Testis (tissue), 2 donors: ENCODE measurements around the gene PAX1.

ENCODE experiments used
- POLR2A ChIP-seq: fragments of 450-650 bp; IDR thresholded peaks from one replicate; pipeline ENCODE4 v1.6.1; 2017; ENCODE audit warnings: antibody characterized with exemption, mild to moderate bottlenecking, moderate library complexity
- TF ChIP-seq, protein P1 (sequence below), 3 experiments: fragments of 450-650 bp in 2 of 3; fragments of 200-600 bp in 1 of 3; sonication (generic) in 1 of 3; IDR thresholded peaks; one replicate each; pipeline ENCODE4 v1.5.1; 2016 to 2019; ENCODE audit warnings: antibody characterized with exemption in 3 of 3, mild to moderate bottlenecking in 2 of 3, moderate library complexity in 1 of 3

DNA sequence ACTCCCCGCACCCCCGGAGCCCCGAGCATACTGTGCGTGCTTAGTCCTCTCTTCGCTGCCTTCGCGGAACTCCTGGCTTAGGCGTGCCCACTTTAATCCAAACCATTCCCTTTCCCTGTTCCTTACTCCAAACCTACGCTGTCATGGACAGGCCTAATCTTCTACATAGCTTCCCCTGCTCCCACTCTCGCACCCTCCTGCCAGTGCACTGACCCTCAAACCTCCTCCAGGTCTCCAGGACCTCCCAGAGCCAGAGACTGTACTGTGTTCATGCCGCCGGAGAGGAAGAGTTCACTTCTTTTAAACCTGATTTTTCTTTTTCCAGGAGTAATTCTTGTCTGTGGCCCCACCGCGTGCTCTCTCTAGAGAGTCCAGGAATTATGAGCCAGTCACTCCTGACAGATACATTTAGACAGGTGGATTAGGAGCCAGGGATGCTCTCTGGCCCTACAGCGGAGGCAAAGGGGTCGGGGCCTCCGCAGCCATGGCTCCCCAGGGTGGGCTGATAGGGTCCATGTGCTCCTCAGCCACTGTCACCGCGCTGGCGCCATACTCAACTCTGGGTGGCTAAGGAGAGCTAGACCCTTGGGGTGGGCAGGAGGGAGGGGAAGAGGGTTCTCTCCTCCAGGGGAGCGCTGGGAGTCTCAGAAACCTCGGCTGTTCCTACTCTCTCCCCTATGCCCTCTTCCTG is 1.6 kb upstream of the PAX1 start:
- TF ChIP-seq, protein P1, sequence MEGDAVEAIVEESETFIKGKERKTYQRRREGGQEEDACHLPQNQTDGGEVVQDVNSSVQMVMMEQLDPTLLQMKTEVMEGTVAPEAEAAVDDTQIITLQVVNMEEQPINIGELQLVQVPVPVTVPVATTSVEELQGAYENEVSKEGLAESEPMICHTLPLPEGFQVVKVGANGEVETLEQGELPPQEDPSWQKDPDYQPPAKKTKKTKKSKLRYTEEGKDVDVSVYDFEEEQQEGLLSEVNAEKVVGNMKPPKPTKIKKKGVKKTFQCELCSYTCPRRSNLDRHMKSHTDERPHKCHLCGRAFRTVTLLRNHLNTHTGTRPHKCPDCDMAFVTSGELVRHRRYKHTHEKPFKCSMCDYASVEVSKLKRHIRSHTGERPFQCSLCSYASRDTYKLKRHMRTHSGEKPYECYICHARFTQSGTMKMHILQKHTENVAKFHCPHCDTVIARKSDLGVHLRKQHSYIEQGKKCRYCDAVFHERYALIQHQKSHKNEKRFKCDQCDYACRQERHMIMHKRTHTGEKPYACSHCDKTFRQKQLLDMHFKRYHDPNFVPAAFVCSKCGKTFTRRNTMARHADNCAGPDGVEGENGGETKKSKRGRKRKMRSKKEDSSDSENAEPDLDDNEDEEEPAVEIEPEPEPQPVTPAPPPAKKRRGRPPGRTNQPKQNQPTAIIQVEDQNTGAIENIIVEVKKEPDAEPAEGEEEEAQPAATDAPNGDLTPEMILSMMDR (IDR thresholded peaks at IDR 0.05) = no peak
- no peak for TF ChIP-seq POLR2A
